Neuron (in vitro differentiated cells): ENCODE measurements around the gene CA10.

Experiments used
- H2AFZ ChIP-seq: one replicate; pipeline ENCODE4 v1.6.1; 2013; ENCODE audit warnings: low read depth, mild to moderate bottlenecking, inconsistent platforms, low read length, moderate library complexity
- H3K27me3 ChIP-seq: one replicate; pipeline ENCODE4 v1.6.1; 2013; ENCODE audit warnings: low read length; ENCODE audit not compliant: insufficient read depth
- H3K36me3 ChIP-seq: one replicate; pipeline ENCODE4 v1.6.1; 2013; ENCODE audit warnings: low read length; ENCODE audit not compliant: insufficient read depth
- H3K4me1 ChIP-seq: one replicate; pipeline ENCODE4 v1.6.1; 2013; ENCODE audit warnings: low read length; ENCODE audit not compliant: insufficient read depth
- H3K4me3 ChIP-seq: 2 replicates; pipeline ENCODE4 v1.5.1; 2013; ENCODE audit warnings: mild to moderate bottlenecking, low read length, moderate library complexity
- H3K9me3 ChIP-seq: one replicate; pipeline ENCODE4 v1.6.1; 2013; ENCODE audit warnings: low read length

The CA10 gene

DNA sequence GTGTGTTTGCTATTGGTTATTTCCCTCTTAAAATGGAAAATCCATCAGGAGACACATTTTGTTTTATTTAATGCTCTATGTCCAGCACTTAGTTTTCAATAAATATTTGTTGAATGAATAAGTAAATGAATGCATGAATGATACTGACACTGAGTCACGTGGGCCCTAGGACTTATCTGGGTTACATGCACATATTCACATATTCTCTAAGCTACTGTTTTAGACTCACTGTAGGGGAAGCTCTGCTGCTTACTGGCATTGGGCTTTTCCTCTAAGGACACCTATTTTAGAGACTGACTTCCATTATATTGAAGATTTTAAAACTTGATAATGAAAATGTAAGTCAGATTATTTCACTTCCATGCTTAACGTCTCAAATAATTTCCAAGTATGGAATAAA lies 571.0 kb downstream of the CA10 start:
- Histone ChIP-seq H3K36me3 (no peaks in the 10 kb centered on the region), H3K9me3 (no peaks in the 10 kb centered on the region), H3K27me3 (no peaks in the 10 kb centered on the region), H3K4me3 (no peak overlapping the region), H3K4me1 (no peaks in the 10 kb centered on the region), H2AFZ (no peak overlapping the region)

DNA sequence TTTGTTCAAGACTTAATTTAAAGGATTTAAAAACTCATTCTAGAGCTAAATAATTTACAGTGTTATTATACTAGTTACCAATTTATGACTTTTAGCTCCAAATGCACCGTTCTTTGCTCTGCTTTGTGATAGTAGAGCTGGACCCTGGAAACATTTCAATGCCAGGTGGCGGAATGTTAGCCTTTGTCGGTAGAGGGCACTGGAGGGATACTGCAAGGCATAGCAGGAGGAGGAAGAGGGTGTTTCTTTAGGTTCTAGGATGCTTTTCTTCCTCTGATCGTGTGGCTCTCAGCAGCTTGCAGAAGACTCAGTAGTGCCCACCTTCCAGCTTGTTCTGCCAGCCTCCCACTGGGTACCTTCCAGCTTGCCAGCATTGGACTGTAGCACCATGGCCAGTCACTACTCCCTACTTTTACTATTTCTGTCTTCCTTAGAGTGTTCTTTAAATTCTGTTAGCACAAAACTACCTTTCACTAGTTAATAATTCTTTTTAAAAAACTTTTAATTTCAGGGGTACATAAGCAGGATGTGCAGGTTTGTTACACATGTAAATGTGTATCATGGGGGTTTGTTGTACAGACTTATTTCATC lies 572.9 kb downstream of the CA10 start:
- no peaks in the 10 kb centered on the region for H3K27me3 ChIP-seq
- no peaks in the 10 kb centered on the region for H3K4me1 ChIP-seq
- H3K4me3 ChIP-seq, result no peak overlapping the region
- no peaks in the 10 kb centered on the region for H3K9me3 ChIP-seq
- H2AFZ ChIP-seq, result no peak overlapping the region
- no peaks in the 10 kb centered on the region for H3K36me3 ChIP-seq

GRCh38 chr17:51580869-51581268 lies 577.6 kb downstream of the CA10 start:
- H2AFZ ChIP-seq, result no peak overlapping the region
- no peaks in the 10 kb centered on the region for H3K9me3 ChIP-seq
- H3K4me3 ChIP-seq, result no peak overlapping the region
- H3K4me1 ChIP-seq, result no peaks in the 10 kb centered on the region
- H3K36me3 ChIP-seq, result no peaks in the 10 kb centered on the region
- H3K27me3 ChIP-seq, result no peaks in the 10 kb centered on the region
